OCI-LY7 (cell line): Measurements from ENCODE around the gene TNKS1BP1.

Experiments
- EZH2phosphoT487 ChIP-seq: fragments of 200-600 bp; sonication (generic); IDR thresholded peaks from 2 replicates; pipeline ENCODE4 v1.6.1; 2018; ENCODE audit warnings: low read depth, borderline replicate concordance, mild to moderate bottlenecking, mixed run types, antibody characterized with exemption, low read length, moderate library complexity, mixed read lengths
- TF ChIP-seq, protein P1 (sequence below): fragments of 200-600 bp; sonication (generic); conservative IDR thresholded peaks from 2 replicates; pipeline ENCODE4 v1.5.1; 2014; ENCODE audit warnings: mild to moderate bottlenecking, antibody characterized with exemption, low read length, moderate library complexity, mixed read lengths

DNA sequence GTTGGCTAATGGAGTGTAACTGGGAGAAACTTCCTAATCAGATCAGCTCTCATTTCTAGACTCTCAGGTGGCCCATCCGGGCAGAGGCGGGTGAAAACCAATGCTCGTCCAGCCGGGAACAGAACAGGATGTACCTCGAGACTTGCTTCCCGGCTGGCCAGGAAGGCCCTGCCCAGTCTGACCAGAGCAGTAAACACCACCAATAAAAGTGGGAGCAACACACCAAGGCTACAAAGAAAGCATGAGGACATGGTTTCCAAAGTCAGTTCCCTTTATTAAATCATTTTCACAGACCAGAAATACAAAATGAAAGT is 940 bp upstream of the TNKS1BP1 start:
- TF ChIP-seq, protein P1, sequence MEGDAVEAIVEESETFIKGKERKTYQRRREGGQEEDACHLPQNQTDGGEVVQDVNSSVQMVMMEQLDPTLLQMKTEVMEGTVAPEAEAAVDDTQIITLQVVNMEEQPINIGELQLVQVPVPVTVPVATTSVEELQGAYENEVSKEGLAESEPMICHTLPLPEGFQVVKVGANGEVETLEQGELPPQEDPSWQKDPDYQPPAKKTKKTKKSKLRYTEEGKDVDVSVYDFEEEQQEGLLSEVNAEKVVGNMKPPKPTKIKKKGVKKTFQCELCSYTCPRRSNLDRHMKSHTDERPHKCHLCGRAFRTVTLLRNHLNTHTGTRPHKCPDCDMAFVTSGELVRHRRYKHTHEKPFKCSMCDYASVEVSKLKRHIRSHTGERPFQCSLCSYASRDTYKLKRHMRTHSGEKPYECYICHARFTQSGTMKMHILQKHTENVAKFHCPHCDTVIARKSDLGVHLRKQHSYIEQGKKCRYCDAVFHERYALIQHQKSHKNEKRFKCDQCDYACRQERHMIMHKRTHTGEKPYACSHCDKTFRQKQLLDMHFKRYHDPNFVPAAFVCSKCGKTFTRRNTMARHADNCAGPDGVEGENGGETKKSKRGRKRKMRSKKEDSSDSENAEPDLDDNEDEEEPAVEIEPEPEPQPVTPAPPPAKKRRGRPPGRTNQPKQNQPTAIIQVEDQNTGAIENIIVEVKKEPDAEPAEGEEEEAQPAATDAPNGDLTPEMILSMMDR: no peak
- TF ChIP-seq EZH2phosphoT487: no peak
